ENCODE results near the gene PHPT1.

The PHPT1 gene

DNA sequence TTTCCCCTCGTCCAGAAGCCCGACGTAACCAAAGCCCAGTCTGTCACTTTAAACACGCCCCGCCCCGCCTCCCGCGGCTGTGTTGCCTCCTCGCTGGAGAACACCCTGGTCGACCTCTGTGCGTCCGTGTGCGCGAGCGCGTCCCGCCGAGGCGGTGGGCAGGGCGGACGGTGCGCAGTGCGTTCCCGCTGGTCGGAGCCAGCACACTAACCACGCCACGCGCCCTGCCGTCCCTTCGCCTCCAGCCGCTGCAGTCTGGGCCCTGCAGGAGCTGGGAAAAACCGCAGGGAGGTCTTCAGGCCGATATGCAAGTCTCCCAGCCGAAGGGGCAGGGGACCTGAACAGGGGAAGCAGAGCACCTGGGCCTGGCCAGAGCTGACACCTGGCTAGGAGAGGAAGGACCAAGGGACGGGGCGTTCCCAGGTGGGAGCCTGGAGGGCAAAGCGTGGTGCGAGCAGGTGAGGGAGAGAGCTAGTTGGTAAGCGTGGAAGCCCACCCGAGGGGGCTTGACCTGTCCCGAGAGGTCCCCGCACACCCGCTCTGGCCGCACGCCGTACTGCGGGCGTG, 1.3 kb upstream of the PHPT1 start:
- peak; percentile 96 for DNase-seq (ENCODE audit: low spot score)

DNA sequence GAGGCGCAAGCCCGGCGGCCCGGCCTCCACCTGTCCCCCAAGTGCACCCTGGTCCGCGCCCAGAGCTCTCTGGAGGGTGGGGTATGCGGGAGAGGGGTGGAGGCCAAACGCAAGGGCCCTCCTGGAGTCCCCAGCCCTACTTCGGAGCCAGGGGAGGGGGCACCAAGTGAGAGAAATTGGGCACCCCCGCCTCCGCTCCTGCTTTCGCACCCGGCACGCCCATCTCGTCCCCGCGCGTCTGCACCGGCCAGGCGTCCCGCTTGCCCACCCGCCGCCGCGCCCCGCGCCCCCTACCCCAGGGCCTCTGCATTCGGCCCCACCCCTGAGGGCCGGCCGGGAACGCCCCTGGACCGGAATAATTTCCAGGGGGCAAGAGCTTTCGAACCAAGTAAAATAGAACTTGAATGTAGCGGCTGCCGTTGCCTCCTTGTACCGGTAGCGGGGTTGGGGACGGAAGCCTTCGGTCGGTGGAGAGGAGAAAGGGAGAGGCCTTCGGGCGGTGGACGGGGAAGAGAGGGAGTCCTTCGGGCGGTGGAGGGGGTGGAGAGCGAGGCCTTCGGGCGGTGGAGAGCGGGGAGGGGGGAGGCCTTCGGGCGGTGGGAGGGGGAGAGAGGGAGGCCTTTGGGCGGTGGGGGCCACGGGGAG, 694 bp upstream of the PHPT1 start:
- DNase-seq (ENCODE audit: low spot score) = peak; percentile 89

DNA sequence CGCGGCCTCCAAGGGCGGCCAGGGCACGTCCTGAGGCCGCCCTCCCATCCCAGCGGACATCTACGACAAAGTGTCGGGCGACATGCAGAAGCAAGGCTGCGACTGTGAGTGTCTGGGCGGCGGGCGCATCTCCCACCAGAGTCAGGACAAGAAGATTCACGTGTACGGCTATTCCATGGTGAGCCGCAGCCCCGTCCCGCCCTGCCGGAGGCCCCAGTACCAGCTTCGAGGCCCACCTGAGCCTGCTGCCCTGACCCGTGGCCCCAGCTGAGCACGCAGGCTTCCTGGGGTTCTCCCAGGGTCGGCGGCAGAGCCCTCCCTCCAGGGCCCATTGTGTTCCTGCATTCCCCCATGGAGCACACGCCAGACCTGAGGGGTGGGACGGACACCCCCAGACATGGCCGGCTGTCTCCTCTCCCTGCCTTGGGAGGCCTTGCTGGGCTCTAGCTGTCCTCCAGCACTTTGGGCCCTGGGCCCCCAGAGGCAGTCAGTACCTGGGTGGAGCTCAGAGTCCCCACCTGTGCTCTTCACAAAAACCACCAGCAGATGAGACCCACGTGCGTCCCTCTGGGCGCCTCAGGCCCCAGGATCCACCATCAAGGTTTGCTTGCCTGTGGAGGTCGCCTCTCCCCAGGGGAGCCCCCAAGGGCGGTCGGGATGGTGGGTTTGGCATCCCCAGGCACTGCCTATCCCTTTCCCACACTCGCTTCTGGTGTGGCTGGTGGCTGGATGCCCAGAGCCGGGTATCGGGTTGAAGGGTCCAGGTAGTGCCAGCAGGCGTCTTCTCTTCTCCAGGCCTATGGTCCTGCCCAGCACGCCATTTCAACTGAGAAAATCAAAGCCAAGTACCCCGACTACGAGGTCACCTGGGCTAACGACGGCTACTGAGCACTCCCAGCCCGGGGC, 1.0 kb downstream of the PHPT1 start:
- no peak for DNase-seq (ENCODE audit: low spot score)

DNA sequence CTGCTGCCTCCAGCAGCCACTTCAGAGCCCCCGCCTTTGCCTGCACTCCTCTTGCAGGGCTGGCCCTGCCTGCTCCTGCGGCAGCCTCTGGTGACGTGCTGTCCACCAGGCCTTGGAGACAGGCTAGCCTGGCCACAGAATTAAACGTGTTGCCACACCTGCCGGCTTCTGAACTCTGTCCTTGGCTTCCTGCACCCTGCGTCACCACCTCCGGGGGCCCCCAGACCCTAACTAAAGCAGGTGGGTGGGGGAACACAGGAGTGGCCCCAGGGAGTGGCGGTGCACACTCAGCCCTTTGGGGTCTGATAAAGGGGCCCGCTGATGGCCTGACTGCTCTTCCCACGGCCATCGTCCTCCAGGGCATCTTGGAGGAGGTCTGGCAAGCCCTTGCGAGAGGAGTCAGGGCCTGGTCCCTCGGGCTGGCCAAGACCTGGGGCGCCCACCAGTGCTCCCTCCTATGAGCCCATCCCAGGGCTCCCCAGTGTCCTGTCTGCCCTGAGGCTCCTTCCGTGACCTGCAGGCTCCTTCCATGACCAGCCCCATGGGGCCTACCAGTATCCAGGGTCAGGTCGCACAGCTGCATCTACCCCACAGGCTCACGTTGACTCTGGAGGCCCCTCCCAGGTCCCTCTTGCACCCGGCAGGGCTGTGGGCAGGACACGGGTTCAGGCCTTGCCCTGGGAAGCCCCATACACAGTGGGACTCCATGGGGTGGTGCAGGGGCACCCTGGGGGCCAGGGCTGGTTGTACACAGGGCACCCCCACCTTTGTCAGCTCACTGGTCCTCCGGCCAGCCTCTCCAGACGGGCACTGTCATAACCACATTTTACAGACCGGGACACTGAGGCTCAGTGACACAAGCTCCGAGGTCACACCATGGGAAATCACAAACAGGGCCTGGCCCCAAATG, 1.9 kb downstream of the PHPT1 start:
- no peak for DNase-seq (ENCODE audit: low spot score)

DNA sequence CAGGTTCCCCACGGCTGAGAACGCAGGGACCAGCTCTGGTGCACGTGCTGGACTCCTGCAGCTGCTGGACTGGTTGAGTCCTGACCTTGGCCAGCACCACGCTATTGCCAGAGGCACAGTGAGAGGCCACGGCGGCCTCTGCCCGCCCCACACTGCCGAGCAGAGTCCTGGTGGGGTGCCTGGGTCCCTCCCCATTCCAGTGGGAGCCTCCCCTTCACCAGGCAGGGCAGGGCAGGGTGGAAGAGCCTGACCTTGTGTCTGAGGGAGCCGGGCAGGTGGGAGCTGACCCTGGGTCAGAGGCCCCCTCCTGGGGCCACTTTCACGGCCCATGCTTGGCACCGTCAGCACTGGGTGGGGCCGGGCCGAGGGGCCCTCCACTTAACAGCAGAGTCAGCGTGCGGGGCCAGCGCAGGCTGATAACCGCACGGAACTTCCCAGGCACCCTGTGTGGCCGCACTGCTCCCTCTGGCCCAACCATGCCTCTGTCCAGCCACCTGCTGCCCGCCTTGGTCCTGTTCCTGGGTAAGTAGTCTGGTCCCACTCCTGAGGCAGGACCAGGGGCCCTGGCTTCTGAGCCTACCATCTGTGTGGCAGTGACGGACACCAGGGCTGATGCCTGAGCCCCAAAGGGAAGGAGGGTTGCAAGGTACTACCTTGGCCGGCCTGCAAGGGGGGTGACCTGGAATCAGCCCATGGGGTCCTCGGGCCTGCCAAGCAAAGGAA, 2.9 kb downstream of the PHPT1 start, which contains the start of gene MAMDC4:
Gene MAMDC4, plus strand, starts transcription at position 406 of the 723 bp plus-strand sequence. Its CDS starts 71 bp downstream, at position 477.
- DNase-seq (ENCODE audit: low spot score) = no peak

DNA sequence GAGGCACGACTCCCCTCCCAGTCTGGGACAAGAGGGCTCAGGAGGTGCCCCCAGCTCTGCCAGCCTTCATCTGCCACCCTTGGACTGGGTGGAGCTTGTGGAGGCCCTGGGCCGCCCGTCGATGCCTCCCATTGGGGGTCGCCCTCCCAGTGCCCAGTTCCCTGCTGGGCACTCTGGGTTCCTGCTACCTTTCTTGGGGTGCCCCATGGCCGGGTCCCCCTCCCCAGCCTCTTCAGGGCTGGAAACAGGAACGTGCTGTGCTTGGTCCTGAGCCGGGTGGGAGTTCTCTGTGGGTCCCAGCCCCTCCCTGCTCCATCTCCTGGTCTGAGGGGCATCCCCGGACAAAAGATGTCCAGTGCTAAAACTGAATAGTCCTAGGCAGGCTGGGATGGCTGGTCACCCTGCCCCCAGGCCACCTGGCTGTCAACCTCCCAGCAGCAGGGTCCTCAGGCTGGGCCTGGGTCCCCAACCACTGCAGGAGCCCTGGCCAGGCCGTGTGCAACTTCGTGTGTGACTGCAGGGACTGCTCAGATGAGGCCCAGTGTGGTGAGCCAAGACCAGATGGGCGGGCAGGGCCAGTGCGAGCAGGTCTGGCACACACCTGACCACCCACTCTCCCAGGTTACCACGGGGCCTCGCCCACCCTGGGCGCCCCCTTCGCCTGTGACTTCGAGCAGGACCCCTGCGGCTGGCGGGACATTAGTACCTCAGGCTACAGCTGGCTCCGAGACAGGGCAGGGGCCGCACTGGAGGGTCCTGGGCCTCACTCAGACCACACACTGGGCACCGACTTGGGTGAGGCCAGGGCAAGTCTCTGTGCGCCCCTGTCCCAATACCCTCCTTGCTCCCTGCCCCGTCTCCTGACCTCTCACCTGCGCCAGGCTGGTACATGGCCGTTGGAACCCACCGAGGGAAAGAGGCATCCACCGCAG, 3.7 kb downstream of the PHPT1 start:
- no peak for DNase-seq (ENCODE audit: low spot score)

DNA sequence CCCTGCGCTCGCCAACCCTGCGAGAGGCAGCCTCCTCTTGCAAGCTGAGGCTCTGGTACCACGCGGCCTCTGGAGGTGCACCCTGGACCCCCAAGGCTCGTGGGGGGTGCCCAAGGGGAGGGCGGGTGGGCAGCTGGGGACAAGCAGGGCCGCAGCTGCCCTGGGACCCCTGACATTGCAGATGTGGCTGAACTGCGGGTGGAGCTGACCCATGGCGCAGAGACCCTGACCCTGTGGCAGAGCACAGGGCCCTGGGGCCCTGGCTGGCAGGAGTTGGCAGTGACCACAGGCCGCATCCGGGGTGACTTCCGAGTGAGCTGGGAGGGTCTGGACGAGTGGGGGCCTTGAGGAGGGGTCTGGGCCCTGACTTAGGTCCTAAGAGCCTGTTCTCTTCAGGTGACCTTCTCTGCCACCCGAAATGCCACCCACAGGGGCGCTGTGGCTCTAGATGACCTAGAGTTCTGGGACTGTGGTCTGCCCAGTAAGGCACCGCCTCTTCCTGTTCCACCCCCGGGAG, 4.4 kb downstream of the PHPT1 start:
- DNase-seq (ENCODE audit: low spot score) = no peak

DNA sequence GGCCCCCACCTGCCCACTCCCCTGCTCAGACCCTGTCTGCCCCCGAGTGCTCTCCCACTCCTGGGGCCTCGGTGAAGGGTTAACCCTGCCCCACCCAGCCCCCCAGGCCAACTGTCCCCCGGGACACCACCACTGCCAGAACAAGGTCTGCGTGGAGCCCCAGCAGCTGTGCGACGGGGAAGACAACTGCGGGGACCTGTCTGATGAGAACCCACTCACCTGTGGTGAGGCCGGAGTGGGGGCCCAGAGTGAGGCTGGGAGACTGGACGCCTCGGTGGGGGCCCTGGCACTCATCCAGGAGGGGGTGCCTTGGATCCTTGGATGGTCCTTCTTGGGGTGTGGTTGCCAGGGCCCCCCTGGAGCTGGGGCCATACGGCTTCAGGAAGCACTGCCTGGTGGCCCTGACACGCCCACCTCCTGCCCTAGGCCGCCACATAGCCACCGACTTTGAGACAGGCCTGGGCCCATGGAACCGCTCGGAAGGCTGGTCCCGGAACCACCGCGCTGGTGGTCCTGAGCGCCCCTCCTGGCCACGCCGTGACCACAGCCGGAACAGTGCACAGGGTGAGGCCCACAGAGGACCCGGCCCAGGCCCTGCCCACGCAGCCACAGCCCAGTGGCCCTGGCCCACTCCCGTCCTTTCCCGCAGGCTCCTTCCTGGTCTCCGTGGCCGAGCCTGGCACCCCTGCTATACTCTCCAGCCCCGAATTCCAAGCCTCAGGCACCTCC, 5.1 kb downstream of the PHPT1 start:
- no peak for DNase-seq (ENCODE audit: low spot score)

DNA sequence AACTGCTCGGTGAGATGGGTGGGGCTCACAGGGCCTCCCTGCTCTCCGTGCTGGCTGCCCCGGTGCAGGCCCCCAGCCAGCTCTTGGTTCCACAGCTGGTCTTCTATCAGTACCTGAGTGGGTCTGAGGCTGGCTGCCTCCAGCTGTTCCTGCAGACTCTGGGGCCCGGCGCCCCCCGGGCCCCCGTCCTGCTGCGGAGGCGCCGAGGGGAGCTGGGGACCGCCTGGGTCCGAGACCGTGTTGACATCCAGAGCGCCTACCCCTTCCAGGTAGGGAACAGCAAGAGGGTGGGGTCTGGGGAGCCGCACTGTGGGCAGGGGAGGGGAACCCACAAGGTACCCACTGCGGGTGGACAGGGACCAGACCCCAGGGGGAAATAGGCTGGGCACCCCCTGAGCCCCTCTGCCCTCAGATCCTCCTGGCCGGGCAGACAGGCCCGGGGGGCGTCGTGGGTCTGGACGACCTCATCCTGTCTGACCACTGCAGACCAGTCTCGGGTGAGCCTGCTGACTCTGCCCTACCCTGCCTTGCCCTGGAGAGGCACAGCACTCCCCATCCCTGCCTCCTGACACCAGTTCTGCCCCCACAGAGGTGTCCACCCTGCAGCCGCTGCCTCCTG, 5.7 kb downstream of the PHPT1 start:
- DNase-seq (ENCODE audit: low spot score) = no peak

DNA sequence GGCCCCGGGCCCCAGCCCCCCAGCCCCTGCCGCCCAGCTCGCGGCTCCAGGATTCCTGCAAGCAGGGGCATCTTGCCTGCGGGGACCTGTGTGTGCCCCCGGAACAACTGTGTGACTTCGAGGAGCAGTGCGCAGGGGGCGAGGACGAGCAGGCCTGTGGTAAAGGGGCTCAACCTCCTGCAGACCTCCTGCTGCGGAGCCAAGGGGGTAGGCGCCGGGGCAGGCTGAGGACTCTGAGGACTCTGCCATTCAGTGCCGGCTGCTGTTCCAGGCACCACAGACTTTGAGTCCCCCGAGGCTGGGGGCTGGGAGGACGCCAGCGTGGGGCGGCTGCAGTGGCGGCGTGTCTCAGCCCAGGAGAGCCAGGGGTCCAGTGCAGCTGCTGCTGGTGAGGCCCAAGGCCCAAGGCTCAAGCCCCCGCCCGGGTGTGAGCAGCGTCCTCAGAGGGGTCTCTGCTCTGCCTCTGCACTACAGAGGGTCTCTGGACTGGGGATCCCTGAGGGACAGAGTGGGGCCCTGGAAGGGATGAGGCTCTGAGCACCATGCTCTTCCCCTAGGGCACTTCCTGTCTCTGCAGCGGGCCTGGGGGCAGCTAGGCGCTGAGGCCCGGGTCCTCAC, 6.4 kb downstream of the PHPT1 start:
- no peak for DNase-seq (ENCODE audit: low spot score)

DNA sequence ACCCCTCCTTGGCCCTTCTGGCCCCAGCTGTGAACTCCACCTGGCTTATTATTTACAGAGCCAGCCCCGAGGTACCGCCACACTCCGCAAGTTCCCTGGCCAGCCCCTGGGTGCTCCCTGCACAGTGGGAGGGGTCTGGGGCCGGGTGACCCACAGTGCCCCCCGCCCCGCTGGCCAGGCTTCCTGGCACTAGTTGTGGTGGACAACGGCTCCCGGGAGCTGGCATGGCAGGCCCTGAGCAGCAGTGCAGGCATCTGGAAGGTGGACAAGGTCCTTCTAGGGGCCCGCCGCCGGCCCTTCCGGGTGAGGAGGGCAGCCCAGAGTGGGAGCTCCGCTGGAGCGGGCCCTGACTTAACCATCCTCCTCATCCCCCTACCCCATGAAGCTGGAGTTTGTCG, 6.9 kb downstream of the PHPT1 start:
- no peak for DNase-seq (ENCODE audit: low spot score)

DNA sequence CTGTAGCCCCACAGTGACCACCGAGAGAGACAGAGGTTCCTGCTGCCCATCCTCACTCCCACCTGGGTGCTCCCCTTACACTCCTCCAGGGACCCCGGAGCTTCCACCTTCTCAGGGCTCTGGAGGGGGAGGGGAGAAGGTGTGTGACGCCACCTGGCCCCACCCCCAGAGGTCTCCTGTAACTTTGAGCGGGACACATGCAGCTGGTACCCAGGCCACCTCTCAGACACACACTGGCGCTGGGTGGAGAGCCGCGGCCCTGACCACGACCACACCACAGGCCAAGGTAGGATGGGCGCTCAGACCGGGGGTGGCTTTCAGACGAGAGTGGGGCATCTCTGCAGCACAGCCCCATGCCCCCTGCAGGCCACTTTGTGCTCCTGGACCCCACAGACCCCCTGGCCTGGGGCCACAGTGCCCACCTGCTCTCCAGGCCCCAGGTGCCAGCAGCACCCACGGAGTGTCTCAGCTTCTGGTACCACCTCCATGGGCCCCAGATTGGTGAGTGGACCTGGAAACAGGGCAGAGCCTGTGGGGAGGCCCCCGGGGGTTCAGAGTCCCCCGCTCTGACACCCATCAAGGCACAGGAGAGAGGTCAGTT, 7.4 kb downstream of the PHPT1 start:
- no peak for DNase-seq (ENCODE audit: low spot score)

DNA sequence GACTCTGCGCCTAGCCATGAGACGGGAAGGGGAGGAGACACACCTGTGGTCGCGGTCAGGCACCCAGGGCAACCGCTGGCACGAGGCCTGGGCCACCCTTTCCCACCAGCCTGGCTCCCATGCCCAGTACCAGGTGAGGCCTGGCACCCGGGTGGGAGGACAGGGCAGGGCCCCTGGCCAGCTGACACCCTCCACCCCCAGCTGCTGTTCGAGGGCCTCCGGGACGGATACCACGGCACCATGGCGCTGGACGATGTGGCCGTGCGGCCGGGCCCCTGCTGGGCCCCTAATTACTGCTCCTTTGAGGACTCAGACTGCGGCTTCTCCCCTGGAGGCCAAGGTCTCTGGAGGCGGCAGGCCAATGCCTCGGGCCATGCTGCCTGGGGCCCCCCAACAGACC, 8.0 kb downstream of the PHPT1 start:
- no peak for DNase-seq (ENCODE audit: low spot score)

DNA sequence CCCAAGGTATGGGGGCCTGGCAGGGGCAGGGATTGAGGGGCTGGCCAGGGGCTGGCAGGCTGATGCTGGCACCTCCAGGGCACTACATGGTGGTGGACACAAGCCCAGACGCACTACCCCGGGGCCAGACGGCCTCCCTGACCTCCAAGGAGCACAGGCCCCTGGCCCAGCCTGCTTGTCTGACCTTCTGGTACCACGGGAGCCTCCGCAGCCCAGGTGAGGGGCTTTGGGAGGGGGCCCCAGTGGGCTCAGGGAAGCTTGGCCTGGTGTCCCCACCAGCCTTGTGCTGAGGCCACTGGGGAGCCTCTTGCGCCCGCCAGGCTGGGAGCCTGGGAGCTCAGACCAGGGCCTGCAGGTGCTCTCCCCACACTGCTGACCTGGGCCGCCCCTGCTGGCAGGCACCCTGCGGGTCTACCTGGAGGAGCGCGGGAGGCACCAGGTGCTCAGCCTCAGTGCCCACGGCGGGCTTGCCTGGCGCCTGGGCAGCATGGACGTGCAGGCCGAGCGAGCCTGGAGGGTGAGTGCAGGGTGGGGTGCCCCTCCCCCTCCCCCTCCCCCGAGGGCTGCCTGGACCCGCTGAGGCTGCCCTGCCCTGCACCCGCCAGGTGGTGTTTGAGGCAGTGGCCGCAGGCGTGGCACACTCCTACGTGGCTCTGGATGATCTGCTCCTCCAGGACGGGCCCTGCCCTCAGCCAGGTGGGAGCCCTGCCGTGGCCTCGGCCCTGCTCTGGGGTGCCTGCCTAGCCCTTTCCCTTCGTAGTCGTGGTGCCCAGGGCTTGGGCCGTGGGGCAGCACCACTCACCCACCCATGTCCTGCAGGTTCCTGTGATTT, 8.6 kb downstream of the PHPT1 start:
- DNase-seq (ENCODE audit: low spot score) = no peak

DNA sequence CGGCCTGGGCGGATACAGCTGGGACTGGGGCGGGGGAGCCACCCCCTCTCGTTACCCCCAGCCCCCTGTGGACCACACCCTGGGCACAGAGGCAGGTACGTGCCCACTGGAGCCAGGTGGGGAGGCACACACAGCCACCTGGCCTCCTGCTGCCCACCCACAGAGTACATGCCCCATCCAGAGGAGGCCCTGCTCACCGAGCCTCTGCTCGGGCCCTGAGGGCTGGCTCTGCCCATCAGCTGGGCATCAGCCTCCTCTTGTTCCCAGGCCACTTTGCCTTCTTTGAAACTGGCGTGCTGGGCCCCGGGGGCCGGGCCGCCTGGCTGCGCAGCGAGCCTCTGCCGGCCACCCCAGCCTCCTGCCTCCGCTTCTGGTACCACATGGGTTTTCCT, 9.2 kb downstream of the PHPT1 start:
- no peak for DNase-seq (ENCODE audit: low spot score)

DNA sequence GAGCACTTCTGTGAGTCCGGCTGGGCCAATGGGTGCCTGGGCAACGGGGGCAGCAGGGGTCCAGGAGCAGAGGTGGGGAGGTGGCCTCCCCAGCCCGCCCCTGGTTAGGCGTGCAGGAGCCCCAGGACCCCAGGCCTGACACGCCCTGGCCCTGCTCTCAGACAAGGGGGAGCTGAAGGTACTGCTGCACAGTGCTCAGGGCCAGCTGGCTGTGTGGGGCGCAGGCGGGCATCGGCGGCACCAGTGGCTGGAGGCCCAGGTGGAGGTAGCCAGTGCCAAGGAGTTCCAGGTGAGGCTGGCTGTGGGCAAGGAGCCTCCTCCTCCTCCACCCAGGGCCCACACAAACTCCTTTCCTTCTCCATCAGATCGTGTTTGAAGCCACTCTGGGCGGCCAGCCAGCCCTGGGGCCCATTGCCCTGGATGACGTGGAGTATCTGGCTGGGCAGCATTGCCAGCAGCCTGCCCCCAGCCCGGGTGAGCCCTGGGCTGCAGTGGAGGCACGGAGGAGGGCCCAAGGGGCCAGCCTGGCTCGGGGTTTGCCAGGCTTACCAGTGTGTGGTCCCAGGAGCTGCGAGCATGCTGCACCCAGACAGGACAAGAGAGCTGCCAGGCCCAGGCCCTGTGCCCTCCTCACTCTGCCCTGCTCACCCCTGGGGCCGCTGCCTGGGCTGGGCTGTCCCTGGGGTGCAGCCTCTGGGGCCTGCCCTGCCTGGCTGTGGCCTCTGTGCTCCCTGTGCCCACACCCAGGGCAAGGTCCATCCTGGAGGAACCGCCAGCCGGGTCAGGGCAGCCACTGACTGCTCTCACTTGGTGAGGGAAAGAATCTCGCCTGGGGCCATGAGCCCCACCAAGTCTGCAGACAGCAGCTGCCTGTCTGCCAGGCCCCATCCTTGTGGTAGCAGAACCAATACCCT, 9.9 kb downstream of the PHPT1 start:
- no peak for DNase-seq (ENCODE audit: low spot score)
